Rectal smooth muscle tissue (tissue), 1 donor: ENCODE results near the gene NUP210.

ENCODE experiments used
- H3K27ac ChIP-seq: one replicate; pipeline ENCODE4 v1.7.0; 2013; ENCODE audit warnings: low read depth, low read length, inconsistent platforms
- H3K27me3 ChIP-seq: one replicate; pipeline ENCODE4 v1.7.0; 2013; ENCODE audit warnings: low read length; ENCODE audit not compliant: control insufficient read depth, insufficient read depth
- H3K36me3 ChIP-seq: one replicate; pipeline ENCODE4 v1.7.0; 2013; ENCODE audit warnings: low read length; ENCODE audit not compliant: control insufficient read depth, insufficient read depth
- H3K4me1 ChIP-seq: one replicate; pipeline ENCODE4 v1.7.0; 2013; ENCODE audit warnings: low read length; ENCODE audit not compliant: control insufficient read depth, insufficient read depth
- H3K4me3 ChIP-seq: one replicate; pipeline ENCODE4 v1.7.0; 2013; ENCODE audit warnings: low read length
- H3K9ac ChIP-seq: one replicate; pipeline ENCODE4 v1.7.0; 2013; ENCODE audit warnings: low read length

Gene NUP210

GRCh38 chr3:13332158-13332557 lies 88.0 kb downstream of the NUP210 start:
- Histone ChIP-seq H3K27me3 (no peaks in the 10 kb centered on the region), H3K4me3 (no peak overlapping the region), H3K36me3 (no peaks in the 10 kb centered on the region), H3K4me1 (no peaks in the 10 kb centered on the region), H3K27ac (no peak overlapping the region), H3K9ac (no peak overlapping the region)

GRCh38 chr3:13329746-13330145 lies 90.4 kb downstream of the NUP210 start:
- Histone ChIP-seq H3K36me3 (no peaks in the 10 kb centered on the region), H3K27ac (no peak overlapping the region), H3K27me3 (no peaks in the 10 kb centered on the region), H3K4me1 (no peaks in the 10 kb centered on the region), H3K9ac (no peak overlapping the region), H3K4me3 (no peak overlapping the region)

- no peaks in the 10 kb centered on the region for H3K27me3 ChIP-seq
- H3K9ac ChIP-seq: no peak overlapping the region
- H3K36me3 ChIP-seq: peaks cover 7% of the 10 kb centered on the region
- no peaks in the 10 kb centered on the region for H3K4me1 ChIP-seq
- H3K27ac ChIP-seq: no peak overlapping the region
- no peak overlapping the region for H3K4me3 ChIP-seq
Observed at GRCh38 chr3:13325892-13326443, 94.2 kb downstream of the NUP210 start.

GRCh38 chr3:13324835-13325501 lies 95.2 kb downstream of the NUP210 start:
- Histone ChIP-seq H3K27me3 (no peaks in the 10 kb centered on the region), H3K4me3 (no peak overlapping the region), H3K4me1 (no peaks in the 10 kb centered on the region), H3K9ac (no peak overlapping the region), H3K36me3 (peaks cover 7% of the 10 kb centered on the region), H3K27ac (no peak overlapping the region)

DNA sequence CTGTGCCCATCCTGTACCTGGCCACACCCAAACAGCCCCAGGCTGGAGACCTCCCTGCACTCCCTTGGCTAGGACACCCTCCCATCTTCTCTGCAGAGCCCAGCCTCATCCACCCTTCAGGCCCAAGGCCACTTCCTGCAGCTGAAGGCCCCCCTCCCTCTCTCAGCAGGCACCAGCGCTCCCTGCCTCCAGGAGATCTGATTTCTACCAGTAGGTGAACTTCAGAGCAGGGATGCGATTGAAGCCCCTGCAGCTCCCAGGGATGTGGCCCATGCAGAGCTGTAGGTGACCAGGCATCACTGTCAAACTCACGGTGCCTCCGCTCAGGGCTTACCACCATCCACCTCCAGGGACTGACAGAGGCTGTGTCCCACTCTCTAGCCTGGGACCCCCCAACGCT lies 96.3 kb downstream of the NUP210 start:
- no peak overlapping the region for H3K4me3 ChIP-seq
- no peaks in the 10 kb centered on the region for H3K27me3 ChIP-seq
- H3K9ac ChIP-seq: no peak overlapping the region
- no peaks in the 10 kb centered on the region for H3K4me1 ChIP-seq
- H3K36me3 ChIP-seq: peaks cover 7% of the 10 kb centered on the region
- H3K27ac ChIP-seq: no peak overlapping the region

DNA sequence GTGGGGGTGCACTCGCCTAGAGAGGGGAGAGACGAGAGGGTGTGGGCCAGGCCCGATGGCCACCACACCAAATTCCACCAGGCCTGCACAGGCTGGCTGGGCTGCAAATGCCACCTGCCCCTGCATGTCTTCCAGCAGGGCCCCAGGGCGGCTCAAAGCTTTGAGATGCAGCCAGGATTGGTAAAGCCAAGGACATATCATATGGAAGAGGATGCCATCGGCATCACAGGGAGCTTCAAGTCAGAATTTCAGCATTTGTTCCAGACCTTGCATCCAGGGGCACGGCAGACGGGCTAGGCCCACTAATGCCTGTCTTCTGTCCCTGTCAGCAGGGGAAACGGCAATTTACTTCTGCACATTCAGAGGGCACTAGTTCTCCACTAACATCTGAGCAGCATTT lies 97.8 kb downstream of the NUP210 start:
- Histone ChIP-seq H3K27ac (no peak overlapping the region), H3K4me1 (no peaks in the 10 kb centered on the region), H3K4me3 (no peak overlapping the region), H3K27me3 (no peaks in the 10 kb centered on the region), H3K9ac (no peak overlapping the region), H3K36me3 (peaks cover 12% of the 10 kb centered on the region)

DNA sequence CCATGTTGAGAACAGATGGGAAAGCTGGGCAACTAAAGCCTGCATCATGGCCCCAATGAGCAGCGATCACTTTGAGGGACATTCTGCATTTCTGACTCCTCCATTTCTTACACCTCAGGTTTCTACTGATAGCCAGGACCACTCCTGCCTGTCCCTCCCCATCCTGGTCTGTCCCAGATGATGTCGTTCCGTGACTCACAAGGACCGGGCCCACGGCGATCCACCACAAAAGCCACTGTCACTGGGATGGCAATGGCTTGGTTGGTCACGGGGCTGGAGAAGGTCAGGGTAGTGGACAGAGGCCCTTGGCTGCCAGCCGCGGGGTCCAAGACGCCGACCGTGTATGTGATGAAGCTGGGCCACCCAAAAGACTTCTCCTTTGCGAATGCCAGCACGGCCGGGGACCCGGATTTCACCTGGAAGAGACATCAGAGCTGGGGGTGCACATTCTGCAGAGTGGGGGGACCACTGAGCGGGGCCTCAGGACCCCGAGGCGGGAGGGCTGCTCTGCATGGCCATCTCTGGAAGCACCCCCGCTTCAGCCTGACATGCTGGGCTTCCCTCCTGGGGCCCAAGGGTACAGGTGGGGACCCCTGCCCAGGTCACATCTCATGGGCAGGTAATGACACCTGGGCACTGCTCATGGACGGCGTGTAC lies 100.4 kb downstream of the NUP210 start:
- no peak overlapping the region for H3K4me3 ChIP-seq
- peaks cover 15% of the 10 kb centered on the region for H3K36me3 ChIP-seq
- no peak overlapping the region for H3K9ac ChIP-seq
- no peaks in the 10 kb centered on the region for H3K4me1 ChIP-seq
- H3K27me3 ChIP-seq: no peaks in the 10 kb centered on the region
- no peak overlapping the region for H3K27ac ChIP-seq

GRCh38 chr3:13318626-13319470 lies 101.3 kb downstream of the NUP210 start:
- no peak overlapping the region for H3K4me3 ChIP-seq
- no peaks in the 10 kb centered on the region for H3K27me3 ChIP-seq
- no peak overlapping the region for H3K27ac ChIP-seq
- H3K36me3 ChIP-seq: peaks cover 11% of the 10 kb centered on the region
- no peaks in the 10 kb centered on the region for H3K4me1 ChIP-seq
- H3K9ac ChIP-seq: no peak overlapping the region

DNA sequence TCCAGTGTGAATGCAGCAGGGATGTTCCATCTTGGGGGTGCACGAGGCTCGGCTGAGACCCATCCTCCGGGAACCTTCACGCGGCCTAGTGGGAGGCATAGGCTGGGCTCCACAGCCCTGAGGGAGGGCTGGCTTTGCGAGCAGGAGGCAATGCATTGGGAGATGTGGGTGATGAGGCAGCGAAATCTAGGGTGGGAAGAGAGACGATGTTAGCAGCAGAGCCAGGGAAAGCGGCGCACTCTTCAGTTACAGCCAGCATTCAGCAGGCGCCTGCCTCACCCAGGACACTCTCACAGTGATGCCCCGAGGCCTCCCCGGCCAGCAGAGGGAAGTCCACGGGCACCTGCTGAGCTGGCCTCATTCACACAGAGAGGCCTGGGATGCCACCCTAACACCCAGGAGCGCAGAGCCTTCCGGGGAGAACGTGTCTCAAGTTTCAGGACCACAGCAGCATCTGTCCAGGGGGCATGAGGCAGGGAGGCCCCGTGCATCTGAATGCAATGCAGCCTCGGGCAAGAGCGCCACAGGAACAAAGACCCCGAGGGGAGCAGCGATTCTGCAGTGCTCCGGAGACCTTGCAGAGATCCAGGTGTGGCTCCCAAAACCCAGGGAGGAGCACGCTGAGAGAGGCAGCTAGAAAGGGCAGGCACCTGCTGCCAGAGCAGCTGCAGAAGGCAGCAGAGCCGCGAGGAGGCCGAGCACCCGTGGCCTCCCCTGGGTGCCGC lies 102.4 kb downstream of the NUP210 start:
- H3K4me1 ChIP-seq: no peaks in the 10 kb centered on the region
- H3K4me3 ChIP-seq: no peak overlapping the region
- H3K36me3 ChIP-seq: peaks cover 11% of the 10 kb centered on the region
- no peak overlapping the region for H3K9ac ChIP-seq
- H3K27ac ChIP-seq: no peak overlapping the region
- no peaks in the 10 kb centered on the region for H3K27me3 ChIP-seq

GRCh38 chr3:13316603-13317002 lies 103.5 kb downstream of the NUP210 start:
- H3K4me3 ChIP-seq: no peak overlapping the region
- H3K27ac ChIP-seq: no peak overlapping the region

DNA sequence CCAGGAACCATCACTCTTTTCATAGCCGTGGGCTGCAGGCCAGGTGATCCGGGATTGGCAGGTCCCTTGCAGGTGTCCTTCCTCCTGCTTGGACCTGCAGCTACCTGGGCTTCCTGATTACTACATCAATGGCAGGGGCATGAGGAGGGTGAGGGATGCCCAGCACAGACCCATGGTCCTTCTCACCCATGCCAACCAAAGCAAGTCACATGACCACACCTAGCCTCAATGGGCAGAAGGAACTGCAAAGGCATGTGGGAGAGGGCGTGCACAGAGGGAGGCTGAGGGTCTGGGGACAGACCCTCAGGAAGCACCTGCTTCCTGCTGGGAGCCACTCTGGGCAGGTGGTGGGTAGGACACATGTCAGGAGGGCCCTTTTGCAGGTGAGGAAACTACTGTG lies 105.2 kb downstream of the NUP210 start:
- peaks cover 8% of the 10 kb centered on the region for H3K36me3 ChIP-seq

More at GRCh38 chr3:13316603-13317002, 103.5 kb downstream of the NUP210 start:
- Histone ChIP-seq H3K27me3 (no peaks in the 10 kb centered on the region), H3K9ac (no peak overlapping the region), H3K4me1 (no peaks in the 10 kb centered on the region), H3K36me3 (peaks cover 8% of the 10 kb centered on the region)

DNA sequence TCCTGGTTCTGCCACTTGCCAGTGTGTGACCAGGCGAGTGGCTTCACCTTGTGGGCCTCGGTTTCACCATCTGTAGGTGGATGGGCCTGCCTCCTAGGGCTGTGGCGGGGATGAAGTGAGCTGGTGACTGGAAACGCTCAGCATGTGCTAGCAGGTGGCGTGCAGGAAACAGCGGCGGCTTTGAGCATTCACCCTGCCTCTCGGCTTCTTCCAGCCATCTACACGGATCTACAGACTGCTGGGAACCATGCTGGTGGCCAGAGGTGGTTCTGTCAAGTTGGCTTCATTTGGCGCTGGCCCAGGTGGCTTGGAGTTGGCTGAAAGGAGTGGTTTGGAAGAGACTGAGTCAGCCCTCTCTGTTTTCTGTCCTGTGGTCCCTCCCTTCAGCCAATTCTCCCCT lies 106.3 kb downstream of the NUP210 start:
- Histone ChIP-seq H3K4me1 (no peaks in the 10 kb centered on the region), H3K4me3 (no peak overlapping the region), H3K9ac (no peak overlapping the region), H3K27me3 (no peaks in the 10 kb centered on the region), H3K27ac (no peak overlapping the region), H3K36me3 (peaks cover 8% of the 10 kb centered on the region)

More for the DNA sequence above, 105.2 kb downstream of the NUP210 start:
- Histone ChIP-seq H3K4me1 (no peaks in the 10 kb centered on the region), H3K27me3 (no peaks in the 10 kb centered on the region), H3K27ac (no peak overlapping the region), H3K9ac (no peak overlapping the region), H3K4me3 (no peak overlapping the region)
